HG03045 (cell line): ENCODE measurements around the gene SSUH2.
"Not testable (repeated sequence)": the region's sequence is repeated elsewhere in the genome, so short reads cannot be mapped to it uniquely, and the experiment has no call there.

Source experiments
- ATAC-seq: cut with Tn5 transposase; IDR thresholded peaks from one replicate; pipeline ENCODE4 v1.9.1; 2021; ENCODE audit warnings: mild to moderate bottlenecking, moderate library complexity; ENCODE audit not compliant: unreplicated experiment

SSUH2 gene

DNA sequence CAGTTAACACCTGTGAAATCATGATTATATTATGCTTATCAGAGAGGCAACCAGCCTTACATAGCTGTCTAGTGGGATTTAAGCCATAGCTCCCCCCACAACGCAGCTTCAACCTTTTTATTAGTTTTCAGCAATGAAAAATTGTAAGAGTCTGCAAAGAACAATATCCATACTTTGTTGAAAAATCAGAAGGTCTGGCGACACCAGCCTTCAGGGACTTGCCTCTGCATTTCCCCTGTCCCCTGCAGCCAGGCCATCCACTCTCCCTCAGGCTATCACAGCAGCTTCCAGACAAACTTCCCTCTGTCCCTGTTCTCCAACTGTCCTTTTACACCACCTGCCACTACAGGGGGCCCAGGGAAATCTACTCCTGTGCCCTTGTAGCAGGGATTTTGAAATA, 59.9 kb downstream of the SSUH2 start:
- ATAC-seq = no peak

DNA sequence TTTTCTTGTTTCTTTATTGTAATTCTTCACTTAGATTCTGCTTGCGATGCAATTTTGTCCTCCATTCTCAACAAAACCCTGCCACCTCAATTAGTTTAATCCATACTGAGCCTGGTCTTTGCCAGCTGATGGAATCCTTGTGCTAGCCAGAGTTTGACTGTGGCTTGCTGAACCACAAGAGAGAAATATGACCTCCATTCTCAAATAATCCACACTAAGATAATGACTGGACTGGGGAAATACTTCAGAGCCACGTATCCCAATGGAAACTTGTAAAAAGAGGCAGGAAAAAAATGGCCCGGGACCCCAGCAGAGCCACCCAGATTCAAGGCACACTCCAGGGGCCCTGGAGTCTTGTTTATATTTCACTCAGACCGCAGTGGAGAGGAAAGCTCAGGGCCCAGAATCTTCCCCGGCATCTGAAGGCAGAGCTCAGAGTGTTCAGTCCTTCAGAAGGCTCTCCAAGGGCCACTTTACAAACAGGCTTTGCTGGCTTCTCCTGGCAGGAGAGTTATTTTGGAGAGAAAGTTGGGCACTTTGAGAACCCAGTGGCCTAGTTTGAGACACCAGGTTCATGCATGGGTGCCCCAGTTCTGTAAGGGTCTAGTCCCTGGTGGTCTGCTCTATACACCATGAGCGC, 62.7 kb downstream of the SSUH2 start:
- ATAC-seq = no peak

DNA sequence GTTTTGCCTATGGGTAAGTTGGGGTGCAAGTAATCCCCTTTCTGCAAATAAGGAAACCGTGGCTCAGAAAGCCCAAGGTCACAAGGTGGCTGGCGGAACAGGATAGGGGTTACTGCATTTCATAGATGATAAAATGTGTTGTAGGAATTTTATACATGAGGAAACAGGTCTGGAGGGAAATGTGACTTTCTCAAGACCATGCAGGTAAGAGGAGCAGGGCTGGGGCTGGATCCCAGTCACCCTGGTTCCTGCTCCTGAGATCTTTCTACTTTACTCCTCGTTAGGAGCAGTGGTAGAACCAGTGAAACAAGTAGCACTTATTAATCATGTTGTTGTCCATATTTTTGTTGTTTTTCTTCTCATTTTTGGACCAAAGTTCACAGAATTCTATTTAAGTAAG, 63.2 kb downstream of the SSUH2 start:
- ATAC-seq = no peak

DNA sequence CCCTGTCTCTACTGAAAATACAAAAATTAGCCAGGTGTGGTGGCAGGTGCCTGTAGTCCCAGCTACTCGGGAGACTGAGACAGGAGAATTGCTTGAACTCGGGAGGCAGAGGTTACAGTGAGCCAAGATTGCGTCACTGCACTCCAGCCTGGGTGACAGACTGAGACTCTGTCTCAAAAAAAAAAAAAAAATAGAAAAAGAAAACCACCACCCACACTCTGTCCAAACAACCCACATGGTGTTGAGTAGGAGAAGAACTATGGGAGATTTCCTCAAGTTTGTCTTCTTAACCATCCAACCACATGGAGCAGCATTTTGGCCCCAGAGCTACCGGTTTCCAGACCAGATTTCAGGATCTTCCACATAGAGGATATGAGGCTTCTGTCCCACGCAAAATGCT, 64.2 kb downstream of the SSUH2 start:
- ATAC-seq = not testable (repeated sequence)

DNA sequence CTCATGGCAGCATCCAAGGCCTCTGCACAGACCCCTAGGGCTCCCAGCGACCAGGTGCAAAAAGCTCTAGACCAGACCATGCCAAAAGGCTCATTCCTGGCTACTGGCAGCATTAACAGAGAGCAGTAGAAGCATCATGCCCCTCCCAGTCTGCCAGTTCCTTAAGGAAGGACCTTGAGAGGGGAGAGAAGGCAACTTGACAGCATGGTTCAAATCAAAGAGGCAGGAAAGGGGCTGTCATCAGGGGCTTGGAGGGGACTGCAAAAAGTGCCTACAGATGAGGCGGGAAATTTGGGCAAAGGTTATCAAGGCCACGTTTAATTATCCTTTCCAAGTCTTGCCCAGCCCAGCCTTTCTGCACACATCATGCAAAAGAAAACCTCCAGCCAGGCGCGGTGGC, 64.7 kb downstream of the SSUH2 start:
- no peak for ATAC-seq

DNA sequence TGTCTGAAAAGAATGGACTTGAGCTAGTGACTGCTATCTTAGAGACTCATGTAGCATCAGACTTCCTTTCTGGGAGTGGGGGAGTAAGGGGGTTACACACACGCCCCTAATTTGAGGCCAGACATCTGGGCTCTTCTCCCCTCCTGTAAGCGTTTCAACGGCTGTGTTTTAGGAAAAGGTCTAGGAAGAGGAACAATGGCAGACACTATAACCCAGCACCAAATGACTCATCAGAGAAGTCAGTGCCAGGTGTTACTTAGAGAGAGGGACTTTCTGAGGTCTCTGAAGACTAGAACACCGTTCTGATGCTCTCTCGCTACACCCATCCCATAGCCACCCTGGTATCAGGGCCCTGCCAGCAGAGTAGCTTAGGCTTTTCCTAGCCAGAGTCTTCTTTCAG, 65.5 kb downstream of the SSUH2 start:
- peak; percentile 96 for ATAC-seq

DNA sequence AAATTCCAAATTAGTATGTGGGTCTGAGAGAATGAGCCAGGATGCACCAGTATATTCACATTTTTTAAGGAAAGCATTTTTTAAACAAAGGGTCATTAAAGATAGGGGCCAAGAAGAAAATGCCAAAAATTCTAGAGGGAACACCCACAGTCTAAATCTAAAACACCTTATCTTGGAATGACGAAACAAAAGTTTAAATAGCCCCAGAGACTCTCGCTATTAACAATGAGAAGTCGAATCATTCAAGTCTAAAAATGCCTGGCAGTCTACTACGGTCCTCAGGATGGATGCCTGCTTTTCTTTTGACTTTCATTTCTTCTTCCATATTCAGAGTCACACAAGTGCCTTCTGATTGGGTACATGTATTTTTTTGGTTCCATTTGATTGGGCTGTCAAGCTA, 66.3 kb downstream of the SSUH2 start:
- no peak for ATAC-seq

DNA sequence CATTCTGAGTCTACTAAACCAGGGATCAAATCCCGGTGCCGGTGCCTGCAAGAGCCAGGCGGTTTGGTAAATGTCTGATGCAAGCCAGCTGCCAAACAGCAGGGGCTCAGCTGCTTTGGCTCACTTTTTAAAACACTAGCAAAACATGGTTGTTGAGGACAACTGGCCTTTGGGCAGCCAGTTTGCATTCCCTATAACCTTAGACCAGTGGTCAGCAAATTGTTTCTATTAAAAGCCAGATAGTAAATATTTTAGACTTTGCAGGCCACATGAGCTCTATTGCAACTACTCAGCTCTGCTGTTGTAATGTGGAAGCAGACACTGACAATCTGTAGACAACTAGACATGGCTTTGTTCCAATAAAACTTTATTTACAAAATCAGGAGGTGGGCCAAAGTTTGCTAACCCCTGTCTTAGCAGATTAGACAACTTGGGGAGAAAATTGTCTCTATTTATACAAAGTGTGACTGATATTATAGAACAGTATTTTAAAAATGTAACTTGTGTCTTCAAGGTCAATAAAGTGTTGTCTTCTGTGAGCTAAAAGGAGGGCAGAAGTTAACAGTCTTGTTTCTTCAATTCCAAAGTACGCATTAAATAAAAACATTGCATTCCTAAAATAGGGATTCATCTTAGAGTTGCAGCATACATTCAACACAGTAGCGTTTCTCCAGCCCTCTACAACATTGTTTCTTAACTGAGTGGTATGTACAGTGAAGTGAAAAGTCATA, 67.6 kb downstream of the SSUH2 start:
- no peak for ATAC-seq

DNA sequence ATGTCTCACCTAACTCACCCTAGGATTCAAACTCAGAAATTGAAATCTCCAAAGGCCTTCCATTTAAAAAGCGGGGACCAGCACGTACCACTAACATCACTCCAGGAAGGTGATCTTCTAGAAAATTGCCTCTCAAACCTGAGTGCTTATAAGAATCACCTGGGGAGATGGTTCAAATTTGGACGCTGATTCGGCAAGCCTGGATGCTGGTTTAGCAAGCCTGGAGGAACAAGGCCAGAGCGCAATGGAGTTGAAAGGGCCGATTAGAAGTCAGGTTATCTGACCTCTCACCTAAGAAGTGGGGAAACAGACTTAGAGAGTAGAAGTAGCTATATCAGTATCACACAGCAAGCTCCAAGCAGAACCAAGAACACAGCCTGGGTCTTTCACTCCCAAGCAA, 68.2 kb downstream of the SSUH2 start:
- no peak for ATAC-seq

DNA sequence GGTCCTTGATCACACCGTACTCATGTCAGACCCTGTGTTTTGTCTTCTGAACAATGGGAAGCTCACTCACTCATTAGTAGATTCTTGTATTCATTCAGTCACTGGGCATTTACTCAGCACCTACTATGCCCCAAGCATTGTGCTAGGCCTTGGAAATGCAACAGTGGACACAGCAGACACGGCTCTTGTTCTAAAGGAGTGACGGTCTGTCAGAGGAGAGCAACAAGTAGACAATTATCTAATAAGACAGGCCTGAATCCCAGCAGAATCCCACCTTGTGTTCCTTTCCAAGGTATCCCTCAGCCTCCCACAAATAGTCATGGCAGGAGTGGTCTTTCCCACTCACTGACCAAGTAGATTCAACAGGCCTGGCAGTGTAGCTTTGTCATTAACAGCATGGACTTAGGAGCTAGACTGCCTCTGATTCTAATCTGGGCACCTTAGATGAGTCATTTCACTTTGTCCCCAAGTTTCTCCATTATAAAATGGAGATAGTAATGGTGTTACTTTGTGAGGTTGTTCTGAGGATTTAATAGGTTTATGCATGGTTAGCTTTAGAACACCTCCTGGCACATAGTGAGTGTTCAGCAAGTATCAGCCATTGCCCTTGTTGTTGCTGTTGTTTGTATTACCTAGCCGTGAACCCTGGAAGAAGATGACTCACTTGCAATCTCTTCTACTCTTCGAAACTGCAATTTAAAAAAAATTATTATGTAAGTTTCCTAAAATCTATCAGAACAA, 69.1 kb downstream of the SSUH2 start:
- ATAC-seq = no peak

DNA sequence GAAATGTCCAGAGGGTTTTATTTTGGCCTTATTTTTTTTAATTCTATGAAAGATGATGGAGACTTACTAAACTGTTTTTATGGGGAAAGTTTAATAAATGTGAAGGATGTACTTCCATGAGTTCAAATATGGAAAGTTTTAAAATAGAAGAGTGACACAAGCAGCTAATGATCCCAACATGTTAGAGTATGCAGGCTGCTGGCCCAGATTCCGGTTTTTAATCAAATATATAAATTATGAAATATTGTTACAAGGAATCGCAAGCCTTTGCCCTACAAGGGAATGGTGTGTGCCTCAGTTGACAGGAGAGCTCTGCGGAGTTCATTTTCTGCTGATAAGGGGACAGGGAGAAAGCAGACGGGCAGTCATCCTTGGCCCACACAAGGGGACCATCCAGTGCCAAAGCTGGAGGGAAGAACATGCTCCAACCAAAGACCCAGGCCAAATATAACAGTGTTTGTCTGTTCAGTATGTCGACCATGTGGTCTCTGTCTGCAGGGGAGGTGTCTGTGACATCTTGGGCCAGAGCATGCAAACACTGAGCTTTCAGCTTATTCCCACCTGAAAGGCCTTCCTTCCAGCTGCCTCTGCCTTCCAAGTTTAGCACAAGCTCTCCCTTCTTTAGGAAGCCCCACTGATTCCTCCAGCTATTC, 69.8 kb downstream of the SSUH2 start:
- ATAC-seq = no peak

DNA sequence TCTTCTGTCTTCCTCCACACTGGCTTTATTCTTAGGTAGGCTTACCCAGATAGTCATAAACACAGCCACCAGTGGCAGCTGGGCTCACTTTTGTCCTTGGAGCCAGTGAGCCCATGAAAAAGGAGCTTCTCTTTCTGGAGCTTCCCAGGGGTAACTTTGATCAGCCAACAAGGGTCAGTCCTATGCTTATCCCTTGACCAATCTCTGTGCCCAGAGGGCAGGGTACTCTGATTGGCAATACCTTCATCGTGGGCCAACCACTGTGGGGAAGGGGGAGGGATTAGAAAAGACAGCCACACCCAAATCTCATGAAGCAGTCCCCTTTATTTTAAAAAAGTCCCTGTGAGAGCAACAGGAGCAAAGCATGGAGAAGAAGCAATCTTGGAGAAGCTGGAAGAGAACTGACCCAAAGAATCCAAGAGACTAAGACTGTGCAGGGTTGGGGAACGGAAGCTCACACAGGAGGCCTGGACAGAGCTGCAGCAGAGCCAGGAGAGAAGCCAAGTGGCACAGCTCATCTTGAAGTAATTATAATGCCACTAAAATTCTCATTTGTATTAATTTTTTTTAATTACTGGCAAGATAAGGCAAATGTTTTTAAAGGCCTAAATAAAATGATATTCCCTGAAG, 70.4 kb downstream of the SSUH2 start:
- no peak for ATAC-seq

DNA sequence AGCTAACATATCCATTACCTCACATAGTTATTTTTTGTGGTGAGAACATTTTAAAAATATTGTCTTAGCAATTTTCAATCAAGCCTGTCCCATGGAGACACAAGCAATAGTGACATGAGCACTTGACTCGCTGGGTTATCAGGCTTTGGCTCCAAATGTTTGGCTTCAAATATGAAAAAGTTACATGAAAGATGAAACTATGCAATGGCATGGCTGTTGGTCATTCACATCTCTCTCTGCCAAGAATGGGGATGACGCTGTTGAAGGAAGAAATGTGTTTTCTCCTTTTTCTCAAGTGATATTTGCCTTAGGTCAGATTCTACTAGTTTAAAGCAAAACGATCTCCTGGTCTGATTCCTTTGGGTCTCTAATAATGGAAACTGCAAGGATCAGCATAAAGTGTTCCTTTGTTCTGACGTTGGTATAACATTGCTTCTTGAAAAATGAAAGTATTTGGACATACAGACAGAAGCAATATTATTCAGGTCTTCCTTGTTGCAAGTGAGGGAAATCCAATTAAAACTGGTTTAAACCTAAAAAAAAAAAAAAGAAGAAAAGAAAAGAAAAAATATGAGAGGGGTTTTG, 71.2 kb downstream of the SSUH2 start:
- ATAC-seq = no peak

DNA sequence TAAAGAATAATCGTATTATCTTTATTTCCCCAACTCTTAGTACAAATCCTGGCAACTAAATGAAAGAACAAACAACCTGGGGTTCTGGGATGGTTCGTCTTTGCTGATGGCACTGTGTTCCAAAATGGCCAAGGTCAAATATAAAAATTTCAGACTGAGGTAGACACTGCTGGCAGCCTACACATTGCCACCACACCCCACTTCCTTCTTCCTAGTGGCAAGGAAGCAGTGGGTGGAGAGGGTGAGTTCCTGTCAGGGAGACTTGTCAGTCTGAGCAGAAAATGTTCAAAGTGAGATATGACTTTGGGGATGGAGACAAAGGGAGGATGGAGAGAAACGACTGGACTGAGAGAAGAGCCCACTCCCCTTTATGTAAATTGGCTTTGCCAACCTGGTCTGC, 73.3 kb downstream of the SSUH2 start:
- no peak for ATAC-seq
